C4-2B (cell line): Measurements from ENCODE around the gene OSBPL5.

Source experiments
- ZFX ChIP-seq: fragments of 450-650 bp; IDR thresholded peaks from 2 replicates; pipeline ENCODE4 v1.6.1; 2017
- TF ChIP-seq, protein P1 (sequence below): fragments of 450-650 bp; conservative IDR thresholded peaks from 2 replicates; pipeline ENCODE4 v1.5.1; 2017; ENCODE audit warnings: mild to moderate bottlenecking

DNA sequence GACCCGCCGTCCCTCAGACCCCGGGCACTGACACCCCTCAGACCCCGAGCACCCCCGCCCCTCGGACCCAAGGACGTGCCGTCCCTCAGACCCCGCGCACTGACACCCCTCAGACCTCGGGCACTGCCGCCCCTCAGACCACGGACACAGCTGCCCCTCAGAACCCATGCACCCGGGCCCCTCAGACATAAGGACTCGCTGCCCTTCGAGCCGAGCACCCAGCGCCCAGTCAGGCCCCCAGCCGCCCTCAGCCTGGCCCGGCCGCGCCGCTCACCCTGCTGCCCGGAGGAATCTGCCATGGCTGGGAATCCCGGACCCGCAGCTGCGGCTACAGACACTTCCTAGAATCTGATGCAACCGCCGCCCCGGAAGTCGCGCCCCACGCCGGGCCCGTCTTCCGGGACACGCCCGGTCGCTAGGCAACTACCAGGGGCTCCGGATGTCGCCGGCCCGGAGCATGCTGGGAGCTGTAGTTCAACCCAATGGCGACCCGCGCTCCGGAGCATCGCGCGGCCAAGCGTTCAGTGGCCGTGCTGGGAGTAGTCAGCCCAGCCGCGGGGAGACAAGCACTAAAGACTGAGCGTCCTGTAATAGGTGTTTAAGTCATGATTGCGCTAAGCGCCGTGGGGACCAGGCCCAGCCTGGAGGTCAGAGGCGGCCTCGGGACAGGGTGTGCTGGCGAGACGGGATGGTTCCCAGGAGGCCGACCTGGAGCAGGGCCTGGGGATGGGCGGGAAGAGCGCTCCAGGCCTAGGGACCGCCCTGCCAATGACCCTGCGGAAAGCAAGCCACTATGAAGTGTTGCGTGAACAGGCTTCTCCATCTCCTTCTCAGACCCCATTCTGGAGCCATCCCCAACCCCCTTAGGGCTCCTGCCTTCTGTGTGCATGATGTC lies 107.8 kb downstream of the OSBPL5 start, which contains the start of gene CARS1:
- TF ChIP-seq, protein P1, sequence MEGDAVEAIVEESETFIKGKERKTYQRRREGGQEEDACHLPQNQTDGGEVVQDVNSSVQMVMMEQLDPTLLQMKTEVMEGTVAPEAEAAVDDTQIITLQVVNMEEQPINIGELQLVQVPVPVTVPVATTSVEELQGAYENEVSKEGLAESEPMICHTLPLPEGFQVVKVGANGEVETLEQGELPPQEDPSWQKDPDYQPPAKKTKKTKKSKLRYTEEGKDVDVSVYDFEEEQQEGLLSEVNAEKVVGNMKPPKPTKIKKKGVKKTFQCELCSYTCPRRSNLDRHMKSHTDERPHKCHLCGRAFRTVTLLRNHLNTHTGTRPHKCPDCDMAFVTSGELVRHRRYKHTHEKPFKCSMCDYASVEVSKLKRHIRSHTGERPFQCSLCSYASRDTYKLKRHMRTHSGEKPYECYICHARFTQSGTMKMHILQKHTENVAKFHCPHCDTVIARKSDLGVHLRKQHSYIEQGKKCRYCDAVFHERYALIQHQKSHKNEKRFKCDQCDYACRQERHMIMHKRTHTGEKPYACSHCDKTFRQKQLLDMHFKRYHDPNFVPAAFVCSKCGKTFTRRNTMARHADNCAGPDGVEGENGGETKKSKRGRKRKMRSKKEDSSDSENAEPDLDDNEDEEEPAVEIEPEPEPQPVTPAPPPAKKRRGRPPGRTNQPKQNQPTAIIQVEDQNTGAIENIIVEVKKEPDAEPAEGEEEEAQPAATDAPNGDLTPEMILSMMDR, result no peak
- peak; percentile 93; the same call in 1 of the 2 replicates for TF ChIP-seq ZFX
